GM12892 (cell line): Measurements from ENCODE around the gene FZD8.

ENCODE experiments used
- DNase-seq: peaks from one replicate; pipeline ENCODE4 v3.0.0; 2011; ENCODE audit not compliant: insufficient read length
- FAIRE-seq: peaks from 2 replicates; lab custom pipeline; 2011; peaks lifted over from hg19 to GRCh38; lab: Jason Lieb, UNC
- POLR2A ChIP-seq: IDR thresholded peaks from 2 replicates; pipeline ENCODE4 v1.6.1; 2011; ENCODE audit warnings: low read depth, low read length, control low read depth
- POLR2AphosphoS5 ChIP-seq: IDR thresholded peaks from 2 replicates; pipeline ENCODE4 v1.6.1; 2011; ENCODE audit warnings: low read depth, low read length, control low read depth
- TAF1 ChIP-seq: IDR thresholded peaks from 2 replicates; pipeline ENCODE4 v1.6.1; 2011; ENCODE audit warnings: low read depth, mild to moderate bottlenecking, control low read depth, low read length, borderline replicate concordance

FZD8 gene

DNA sequence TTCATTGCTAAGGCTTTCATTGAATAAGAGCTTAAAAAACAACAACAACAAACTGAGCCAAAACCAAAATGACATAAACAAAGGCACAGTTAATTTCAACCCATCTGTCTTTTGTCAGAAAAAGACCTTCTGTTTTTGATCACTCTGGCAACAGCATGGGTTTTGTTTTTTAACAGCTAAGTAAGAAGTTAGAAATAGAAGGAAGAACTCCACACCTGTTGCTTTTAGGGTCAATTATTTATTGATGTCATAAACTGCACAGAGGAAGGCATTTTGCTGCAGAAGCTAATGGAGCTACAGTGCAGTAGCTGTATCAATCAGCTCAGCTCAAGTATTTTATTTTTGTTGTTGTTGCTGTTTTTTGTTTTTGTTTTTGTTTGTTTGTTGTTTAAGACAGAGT, 53.3 kb downstream of the FZD8 start:
- no peak for FAIRE-seq
- TF ChIP-seq POLR2AphosphoS5 (no peak), POLR2A (no peak), TAF1 (no peak)
- no peak for DNase-seq
